H1 (cell line): Measurements from ENCODE around the gene SEC14L3. TPM values are rescaled to one million over a fixed set of nuclear protein-coding genes. Genes with fewer than 3 reads are reported as not detected.
A peak's percentile ranks its signal among the peaks of the same experiment; 100 is the strongest.

Source experiments
- CTCF ChIA-PET: fragments of 300-600 bp; sonication (Branson Sonifier 250); formaldehyde crosslinking; loops from one replicate; lab custom pipeline; 2021; ENCODE audit not compliant: partially characterized antibody; lab: Charles Lee
- POLR2A ChIA-PET: fragments of 300-600 bp; sonication (Branson Sonifier 250); formaldehyde crosslinking; loops from one replicate; lab custom pipeline; 2021; ENCODE audit warnings: inconsistent platforms; ENCODE audit not compliant: partially characterized antibody; lab: Charles Lee
- DNase-seq, 2 experiments: peaks; one replicate each; pipeline versions ENCODE4 v3.0.0 to v3.0.0-alpha.2; 2010 to 2022; ENCODE audit warnings: low spot score in 2 of 2, low read depth in 1 of 2, mixed read lengths in 1 of 2
- FAIRE-seq: peaks from 2 replicates; lab custom pipeline; 2011; peaks lifted over from hg19 to GRCh38; lab: Jason Lieb, UNC
- H2AFZ ChIP-seq: 2 replicates; pipeline ENCODE4 v1.8.1; 2012; ENCODE audit warnings: low read length, inconsistent platforms
- H2AK5ac ChIP-seq: 2 replicates; pipeline ENCODE4 v1.6.1; 2013; ENCODE audit warnings: low read depth, low read length
- H2BK120ac ChIP-seq: replicated peaks from 2 replicates; pipeline ENCODE3; 2013; ENCODE audit warnings: low read depth, low read length, inconsistent platforms
- H2BK12ac ChIP-seq: 2 replicates; pipeline ENCODE4 v1.6.1; 2013; ENCODE audit warnings: low read depth, low read length
- H2BK15ac ChIP-seq: 2 replicates; pipeline ENCODE4 v1.6.1; 2013; ENCODE audit warnings: low read length
- H2BK20ac ChIP-seq: 2 replicates; pipeline ENCODE4 v1.6.1; 2013; ENCODE audit warnings: low read length
- H2BK5ac ChIP-seq: 2 replicates; pipeline ENCODE4 v1.6.1; 2013; ENCODE audit warnings: low read depth, low read length
- H3K14ac ChIP-seq: 2 replicates; pipeline ENCODE4 v1.6.1; 2013; ENCODE audit warnings: inconsistent platforms; ENCODE audit not compliant: insufficient read length
- H3K18ac ChIP-seq: 2 replicates; pipeline ENCODE4 v1.6.1; 2013; ENCODE audit warnings: low read length; ENCODE audit errors: extremely low read depth
- H3K23ac ChIP-seq: 2 replicates; pipeline ENCODE4 v1.6.1; 2013; ENCODE audit warnings: inconsistent platforms; ENCODE audit not compliant: insufficient read length
- H3K23me2 ChIP-seq: 2 replicates; pipeline ENCODE4 v1.6.1; 2013; ENCODE audit warnings: low read depth, low read length
- H3K27ac ChIP-seq: 2 replicates; pipeline ENCODE4 v1.6.1; 2011; ENCODE audit warnings: low read depth, low read length, inconsistent platforms
- H3K27me3 ChIP-seq, 4 experiments: replicated peaks in 1 of 4; 1 replicate in 1 of 4; 2 replicates in 3 of 4; pipeline versions ENCODE4 v1.6.1 to v1.8.1; 2011 to 2013; ENCODE audit warnings: low read length in 3 of 4, mild to moderate bottlenecking in 3 of 4, inconsistent platforms in 2 of 4, mixed read lengths in 2 of 4, moderate library complexity in 1 of 4; ENCODE audit not compliant: control insufficient read depth in 3 of 4, insufficient read depth in 3 of 4; ENCODE audit errors: extremely low read depth in 1 of 4
- H3K36me3 ChIP-seq, 4 experiments: 2 replicates each; pipeline versions ENCODE4 v1.6.1 to v1.8.1; 2011 to 2013; ENCODE audit warnings: mild to moderate bottlenecking in 4 of 4, low read length in 3 of 4, moderate library complexity in 2 of 4, control low read depth in 1 of 4, inconsistent platforms in 1 of 4; ENCODE audit not compliant: insufficient read depth in 4 of 4, control insufficient read depth in 2 of 4
- H3K4ac ChIP-seq: replicated peaks from 2 replicates; pipeline ENCODE3; 2013; ENCODE audit warnings: low read length, low read depth, mixed read lengths, inconsistent platforms; ENCODE audit not compliant: insufficient read length
- H3K4me1 ChIP-seq, 4 experiments: replicated peaks in 1 of 4; 1 replicate in 1 of 4; 2 replicates in 3 of 4; pipeline versions ENCODE4 v1.6.1 to v1.8.1; 2011 to 2013; ENCODE audit warnings: low read length in 3 of 4, inconsistent platforms in 2 of 4, mixed read lengths in 1 of 4; ENCODE audit not compliant: insufficient read depth in 4 of 4, control insufficient read depth in 3 of 4
- H3K4me2 ChIP-seq, 2 experiments: 2 replicates each; pipeline versions ENCODE4 v1.6.1 to v1.8.1; 2011 to 2013; ENCODE audit warnings: low read depth in 2 of 2, low read length in 2 of 2, control low read depth in 1 of 2, inconsistent platforms in 1 of 2, mild to moderate bottlenecking in 1 of 2; ENCODE audit not compliant: insufficient read depth in 1 of 2
- H3K4me3 ChIP-seq, 4 experiments: fragments of 200-600, 300-600 bp in 1 of 4; sonication (generic), shearing (Covaris generic), sonication (Bioruptor Twin) in 1 of 4; 2 replicates each; pipeline versions ENCODE4 v1.5.1 to v1.8.1; 2011 to 2016; ENCODE audit warnings: low read length in 4 of 4, low read depth in 3 of 4, control low read depth in 2 of 4, inconsistent platforms in 2 of 4, mild to moderate bottlenecking in 2 of 4, mixed read lengths in 1 of 4, moderate library complexity in 1 of 4; ENCODE audit not compliant: insufficient read depth in 2 of 4; ENCODE audit errors: extremely low read depth in 1 of 4
- H3K56ac ChIP-seq: replicated peaks from 2 replicates; pipeline ENCODE3; 2013; ENCODE audit warnings: low read depth, mild to moderate bottlenecking, mixed read lengths, low read length, inconsistent platforms; ENCODE audit not compliant: insufficient read length
- H3K79me1 ChIP-seq: 2 replicates; pipeline ENCODE4 v1.6.1; 2013; ENCODE audit warnings: low read depth, low read length, control low read depth
- H3K79me2 ChIP-seq, 2 experiments: 2 replicates each; pipeline versions ENCODE4 v1.6.1 to v1.8.1; 2012 to 2013; ENCODE audit warnings: low read length in 2 of 2, mild to moderate bottlenecking in 2 of 2, inconsistent platforms in 1 of 2; ENCODE audit not compliant: insufficient read depth in 2 of 2, control insufficient read depth in 1 of 2
- H3K9ac ChIP-seq, 4 experiments: replicated peaks in 1 of 4; 1 replicate in 1 of 4; 2 replicates in 3 of 4; pipeline versions ENCODE4 v1.6.1 to v1.8.1; 2011 to 2013; ENCODE audit warnings: low read depth in 3 of 4, low read length in 3 of 4, control low read depth in 2 of 4, mild to moderate bottlenecking in 2 of 4, moderate library complexity in 2 of 4, inconsistent platforms in 1 of 4; ENCODE audit errors: extremely low read depth in 1 of 4
- H3K9me3 ChIP-seq, 2 experiments: 2 replicates each; pipeline versions ENCODE4 v1.6.1 to v1.8.1; 2012 to 2013; ENCODE audit warnings: mild to moderate bottlenecking in 2 of 2, moderate library complexity in 2 of 2, control low read depth in 1 of 2, inconsistent platforms in 1 of 2, low read depth in 1 of 2, low read length in 1 of 2, mixed read lengths in 1 of 2; ENCODE audit not compliant: insufficient read depth in 2 of 2
- H4K20me1 ChIP-seq, 2 experiments: replicated peaks in 1 of 2; 2 replicates each; pipeline versions ENCODE3 to v1.8.1; 2011 to 2013; ENCODE audit warnings: inconsistent platforms in 2 of 2, low read length in 2 of 2, mild to moderate bottlenecking in 1 of 2; ENCODE audit not compliant: insufficient read depth in 2 of 2, control insufficient read depth in 1 of 2
- H4K5ac ChIP-seq: 2 replicates; pipeline ENCODE4 v1.6.1; 2013; ENCODE audit warnings: low read length, low read depth, mixed read lengths, inconsistent platforms; ENCODE audit not compliant: insufficient read length
- H4K8ac ChIP-seq: 2 replicates; pipeline ENCODE4 v1.8.0; 2013; ENCODE audit warnings: mild to moderate bottlenecking, moderate library complexity, low read length, inconsistent platforms; ENCODE audit not compliant: insufficient read depth; ENCODE audit errors: extremely low read depth
- H4K91ac ChIP-seq: replicated peaks from 2 replicates; pipeline ENCODE3; 2013; ENCODE audit warnings: low read length, mixed read lengths, inconsistent platforms; ENCODE audit not compliant: insufficient read length
- BRCA1 ChIP-seq: IDR thresholded peaks from 2 replicates; pipeline ENCODE4 v1.6.1; 2012; ENCODE audit warnings: low read depth, low read length, improper control_type of control experiment
- CBX5 ChIP-seq: fragments of 300-800, 300-1000 bp; sonication (generic); IDR thresholded peaks from 2 replicates; pipeline ENCODE4 v1.7.1; 2016; ENCODE audit warnings: antibody characterized with exemption, low read length, low read depth
- CTBP2 ChIP-seq: IDR thresholded peaks from 2 replicates; pipeline ENCODE4 v1.7.0; 2011; ENCODE audit warnings: borderline replicate concordance, mild to moderate bottlenecking, moderate library complexity, mixed read lengths, low read length; ENCODE audit not compliant: insufficient read depth, insufficient read length
- EGR1 ChIP-seq: IDR thresholded peaks from 2 replicates; pipeline ENCODE4 v1.6.1; 2011; ENCODE audit warnings: low read depth, low read length, borderline replicate concordance
- JUND ChIP-seq: IDR thresholded peaks from 2 replicates; pipeline ENCODE4 v1.6.1; 2011; ENCODE audit warnings: mild to moderate bottlenecking, improper control_type of control experiment, low read length
- KDM5A ChIP-seq: fragments of 200-600 bp; IDR thresholded peaks from 2 replicates; pipeline ENCODE4 v1.7.1; 2012; ENCODE audit warnings: mild to moderate bottlenecking, low read length, inconsistent platforms, mixed read lengths
- POLR2AphosphoS5 ChIP-seq: IDR thresholded peaks from 2 replicates; pipeline ENCODE4 v1.6.1; 2011; ENCODE audit warnings: low read depth, low read length
- SAP30 ChIP-seq: fragments of 300-600 bp; sonication (generic); IDR thresholded peaks from 2 replicates; pipeline ENCODE4 v1.7.1; 2012; ENCODE audit warnings: low read length, moderate library complexity, mild to moderate bottlenecking, inconsistent platforms; ENCODE audit not compliant: insufficient read depth, insufficient replicate concordance
- SIN3A ChIP-seq, 2 experiments: IDR thresholded peaks in 1 of 2; conservative IDR thresholded peaks in 1 of 2; 2 replicates each; pipeline ENCODE4 v1.6.1; 2011 to 2012; ENCODE audit warnings: low read length in 2 of 2, improper control_type of control experiment in 1 of 2, low read depth in 1 of 2, mild to moderate bottlenecking in 1 of 2
- TAF1 ChIP-seq: IDR thresholded peaks from 2 replicates; pipeline ENCODE4 v1.6.1; 2011; ENCODE audit warnings: mild to moderate bottlenecking, low read depth, low read length
- TBP ChIP-seq: IDR thresholded peaks from 2 replicates; pipeline ENCODE4 v1.6.1; 2011; ENCODE audit warnings: low read depth, low read length, improper control_type of control experiment
- WGBS, 2 experiments: shearing (Covaris generic) in 1 of 2; methylation state at CpG; one replicate each; pipeline versions ENCODE4 v1.1.6 to v1.1.7; 2013 to 2015; ENCODE audit warnings: low lambda C conversion rate in 2 of 2, mixed read lengths in 2 of 2, inconsistent platforms in 1 of 2, low coverage in 1 of 2, missing lambda C conversion rate in 1 of 2; ENCODE audit not compliant: insufficient replicate concordance in 2 of 2, insufficient coverage in 1 of 2, insufficient read length in 1 of 2; ENCODE audit errors: extremely low coverage in 1 of 2, missing lambda C conversion rate in 1 of 2; 5-methylcytosine and 5-hydroxymethylcytosine counted together
- polyA plus RNA-seq, 7 experiments: library from polyadenylated mRNA; depleted of rRNA in 3 of 7; stranded (reverse) in 5 of 7; unstranded in 2 of 7; fragments of >200 nt in 5 of 7; fragments of 200-250 nt in 2 of 7; gene quantifications; 1 replicate in 5 of 7; 2 replicates in 1 of 7; 4 replicates in 1 of 7; pipeline versions ENCODE4 v1.2.1 to v1.2.3, GENCODE V29; 2011 to 2013; ENCODE audit warnings: missing spikeins in 2 of 7, mixed read lengths in 2 of 7
- total RNA-seq: library from RNA; stranded (reverse); fragmentation: NEBNext Ultra II Directional; extraction: Animal tissue kit (Norgen Biotek cat#: 25700); gene quantifications from 2 replicates; pipeline ENCODE4 v1.2.1, GENCODE V29; 2021
- TF ChIP-seq, protein P1 (sequence below): IDR thresholded peaks from 2 replicates; pipeline ENCODE4 v1.6.1; 2011; ENCODE audit warnings: low read depth, mild to moderate bottlenecking, low read length; ENCODE audit not compliant: insufficient read depth

Gene SEC14L3
- total and polyA plus RNA-seq, 2 of the 8 experiments (the other 6 are each of a cell fraction or from before 2014, with no cell fraction given), result not detected

DNA sequence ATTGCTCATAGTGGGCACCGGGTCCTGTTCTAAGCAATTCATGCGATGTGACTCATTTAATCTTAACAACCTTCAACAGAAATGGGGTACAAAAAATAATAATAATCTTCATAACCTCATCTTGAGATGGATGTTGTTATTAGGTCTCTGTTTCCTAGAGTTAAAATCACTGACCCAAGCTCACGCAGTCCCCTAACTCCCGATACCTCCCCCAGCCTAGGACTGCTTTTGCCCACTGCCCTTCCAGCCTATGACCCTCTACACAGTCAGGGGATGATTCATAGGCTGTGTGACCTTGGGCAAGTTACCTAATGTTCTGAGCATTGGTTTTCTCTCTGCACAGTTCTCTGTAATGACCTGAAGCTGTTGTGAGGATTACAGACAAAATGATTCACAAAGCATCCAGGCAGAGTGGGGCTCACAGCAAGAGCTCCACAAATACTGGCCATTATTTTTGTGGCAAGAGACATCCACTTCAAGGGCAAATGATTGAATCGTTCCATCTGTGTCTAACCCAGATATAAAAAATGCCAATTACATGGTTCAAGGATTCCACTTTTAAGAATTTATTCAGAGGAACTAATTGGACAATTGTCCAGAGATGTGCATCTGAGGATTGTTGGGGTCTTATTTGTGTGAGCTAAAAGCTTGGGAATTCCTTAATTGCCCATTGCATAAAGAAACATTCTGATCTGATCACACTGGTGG lies 26.2 kb downstream of the SEC14L3 start:
- FAIRE-seq, result no peak
- CTCF ChIA-PET, result interaction anchor here (0.7 to 4.9 kb wide), 38 partner anchors 8 to 446 kb away, joined by 3 to 69 read pairs (median 4); partner anchors contain the start of genes SEC14L2, SEC14L3 and TCN2
- WGBS, 2 experiments, result 68% methylated on average over 5 of the region's 5 CpGs; no CpG with 5 or more reads in 1 of the 2 experiments
- TF ChIP-seq, protein P1, sequence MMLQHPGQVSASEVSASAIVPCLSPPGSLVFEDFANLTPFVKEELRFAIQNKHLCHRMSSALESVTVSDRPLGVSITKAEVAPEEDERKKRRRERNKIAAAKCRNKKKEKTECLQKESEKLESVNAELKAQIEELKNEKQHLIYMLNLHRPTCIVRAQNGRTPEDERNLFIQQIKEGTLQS, result no peak
- TF ChIP-seq CTBP2, result no peak
- no peak for TF ChIP-seq SIN3A (conservative IDR thresholded peaks at IDR 0.05 in 1 of 2, IDR thresholded peaks at IDR 0.05 in 1 of 2; ENCODE audit: low read depth in 1 of 2, low read length in 2 of 2)
- TF ChIP-seq KDM5A, result no peak
- TF ChIP-seq EGR1, result no peak
- no peak for TF ChIP-seq BRCA1
- TF ChIP-seq SAP30, result no peak
- no peak for TF ChIP-seq TAF1
- no peak for TF ChIP-seq JUND
- TF ChIP-seq POLR2AphosphoS5, result no peak
- TF ChIP-seq CBX5, result no peak
- no peak for TF ChIP-seq TBP

More for the DNA sequence above, 26.2 kb downstream of the SEC14L3 start:
- H3K9ac ChIP-seq, result no peak overlapping the region
- no peak overlapping the region for H3K4me3 ChIP-seq
- H2BK12ac ChIP-seq, result no peak overlapping the region
- no peak overlapping the region for H2BK20ac ChIP-seq
- peaks cover 0 to 5% (median 5%) of the 10 kb centered on the region in 4 experiments; a peak in 6 of 7 replicates for H3K4me1 ChIP-seq
- H3K18ac ChIP-seq, result no peak overlapping the region
- H4K5ac ChIP-seq, result no peak overlapping the region
- H3K27me3 ChIP-seq, result no peaks in the 10 kb centered on the region
- H4K8ac ChIP-seq, result no peak overlapping the region
- H3K79me2 ChIP-seq, result no peaks in the 10 kb centered on the region
- H3K23me2 ChIP-seq, result 0 out of 2 replicates have a peak, but pooled peaks cover 2% of the 10 kb centered on the region
- H3K27ac ChIP-seq, result no peak overlapping the region
- H3K36me3 ChIP-seq, result no peaks in the 10 kb centered on the region
- H3K14ac ChIP-seq, result no peak overlapping the region
- no peaks in the 10 kb centered on the region for H3K9me3 ChIP-seq
- no peak overlapping the region for H4K91ac ChIP-seq
- no peak overlapping the region for H2AK5ac ChIP-seq
- H3K79me1 ChIP-seq, result no peaks in the 10 kb centered on the region
- H3K4ac ChIP-seq, result no peak overlapping the region
- H2BK5ac ChIP-seq, result no peak overlapping the region
- no peaks in the 10 kb centered on the region for H4K20me1 ChIP-seq
- no peak overlapping the region; the same call in 1 of the 2 replicates for H2BK15ac ChIP-seq
- H3K4me2 ChIP-seq, result peak overlapping the region in 1 of 2 experiments; percentile 56; a peak in 1 of 4 replicates
- peak overlapping the region; percentile 85 for H2AFZ ChIP-seq
- H3K56ac ChIP-seq, result no peak overlapping the region
- no peak for DNase-seq
- H3K23ac ChIP-seq, result no peak overlapping the region
- H2BK120ac ChIP-seq, result no peak overlapping the region
- POLR2A ChIA-PET, result interaction anchor here (0.9 to 4.8 kb wide), 9 partner anchors 10 to 156 kb away, joined by 3 to 27 read pairs (median 4); partner anchors contain the start of genes CASTOR1, CCDC157, MTFP1 and SF3A1
